ENCODE results near the gene CCT8. TPM values are rescaled to one million over a fixed set of nuclear protein-coding genes. Genes with fewer than 3 reads are reported as not detected.

The CCT8 gene
- total and polyA plus RNA-seq, 2 of the 4 experiments (the other 2 are of a cell fraction): 172 to 192 TPM

GRCh38 chr21:29104239-29104708, 30.8 kb upstream of the CCT8 start:
- Histone ChIP-seq H3K9me1 (ENCODE audit: insufficient read depth, low read length) (peaks cover 9% of the 10 kb centered on the region), H3K79me1 (ENCODE audit: low read depth in 1 of 2, low read length in 2 of 2) (0 out of 4 replicates have a peak, but pooled peaks cover 0 to 5% of the 10 kb centered on the region in 2 experiments), H3K23ac (ENCODE audit: low read depth, low read length) (no peak overlapping the region), H3K9ac (ENCODE audit: low read depth, low read length) (no peak overlapping the region), H2BK5ac (ENCODE audit: low read depth, low read length, poor library complexity, severe bottlenecking) (peak overlapping the region; percentile 63), H3K4me3 (ENCODE audit: insufficient read depth, low read depth, low read length) (no peak overlapping the region), H4K20me1 (ENCODE audit: insufficient read depth, low read length) (no peaks in the 10 kb centered on the region), H3K14ac (replicated peaks; ENCODE audit: low read depth, low read length) (peak overlapping the region; percentile 91), H3K27me3 (ENCODE audit: control insufficient read depth, insufficient read depth, low read length) (no peaks in the 10 kb centered on the region), H3K9me3 (ENCODE audit: control insufficient read depth, insufficient read depth, low read length) (no peaks in the 10 kb centered on the region), H3K36me3 (ENCODE audit: control insufficient read depth, insufficient read depth, low read length) (no peaks in the 10 kb centered on the region), H2BK120ac (ENCODE audit: low read depth, low read length) (peak overlapping the region; percentile 83), H3K4me1 (ENCODE audit: control insufficient read depth, insufficient read depth, low read length) (peaks cover 13% of the 10 kb centered on the region; the same call in 1 of the 2 replicates), H4K5ac (ENCODE audit: low read depth, low read length) (no peak overlapping the region), H2AFZ (replicated peaks; ENCODE audit: low read length, poor library complexity) (peak overlapping the region; percentile 33), H4K8ac (ENCODE audit: low read depth in 2 of 2, low read length in 2 of 2) (peak overlapping the region in 1 of 2 experiments; percentile 59; a peak in 2 of 4 replicates), H3K4ac (ENCODE audit: low read depth, low read length) (peak overlapping the region; percentile 80), H2BK20ac (ENCODE audit: low read depth, low read length) (peak overlapping the region; percentile 81), H2BK15ac (ENCODE audit: low read depth, low read length) (peak overlapping the region; percentile 87; the same call in 2 of the 3 replicates), H3K4me2 (ENCODE audit: low read depth, low read length) (no peak overlapping the region), H2AK5ac (ENCODE audit: low read depth, low read length) (peak overlapping the region; percentile 85; the same call in 1 of the 2 replicates), H3K18ac (ENCODE audit: low read depth, low read length) (peak overlapping the region; percentile 32; the same call in 1 of the 2 replicates), H4K91ac (ENCODE audit: insufficient read depth, low read depth, low read length) (peak overlapping the region; percentile 60), H3K56ac (ENCODE audit: extremely low read depth, insufficient read depth, low read length) (no peak overlapping the region), H2AK9ac (replicated peaks; ENCODE audit: low read depth, low read length, poor library complexity) (peak overlapping the region; percentile 89), H3K27ac (ENCODE audit: insufficient read depth, low read length) (peak overlapping the region; percentile 26; the same call in 1 of the 2 replicates)
- DNase-seq (peak; percentile 30), ATAC-seq (ENCODE audit: low read depth) (no peak)
- TF ChIP-seq CTCF (conservative IDR thresholded peaks at IDR 0.05; ENCODE audit: low read depth, low read length): no peak
- no peak for TF ChIP-seq MXI1 (IDR thresholded peaks at IDR 0.05; ENCODE audit: borderline replicate concordance, low read depth, low read length)
- TF ChIP-seq BHLHE40 (IDR thresholded peaks at IDR 0.05; ENCODE audit: low read depth, low read length): no peak
- no peak for TF ChIP-seq ELK1 (IDR thresholded peaks at IDR 0.05; ENCODE audit: borderline replicate concordance, low read depth, low read length)
- no peak for TF ChIP-seq FOS (IDR thresholded peaks at IDR 0.05; ENCODE audit: low read depth, low read length)
- intact Hi-C loops (cut with micrococcal nuclease) (no loop called here), dilution Hi-C loops (cut with HindIII; ENCODE audit: low sequenced_read_pairs, unreplicated experiment) (no loop called here), in situ Hi-C loops (cut with MboI; ENCODE audit: low sequenced_read_pairs) (no loop called here)
- BruUV-seq (replicated peaks): no TSS peak
- ChIA-PET POLR2A (ENCODE audit: unreplicated experiment) (no interaction called here), CTCF (interaction anchor here (0.9 to 1.2 kb wide), 2 partner anchors 20 to 60 kb away, joined by 3 to 4 read pairs; no protein-coding TSS in a partner anchor)
- WGBS, 2 experiments (ENCODE audit: extremely low coverage in 2 of 2, insufficient read length in 1 of 2): 100% methylated on average over 2 of the region's 7 CpGs; no CpG with 5 or more reads in 1 of the 2 experiments

All from IMR-90 (cell line).